ENCODE results near the gene HECTD4. TPM values are rescaled to one million over a fixed set of nuclear protein-coding genes. Genes with fewer than 3 reads are reported as not detected.
A peak's percentile ranks its signal among the peaks of the same experiment; 100 is the strongest.

Gene HECTD4
- total RNA-seq = 10 to 100 TPM; 54.2 to 75.4 TPM

- Histone ChIP-seq H3K9me3 (no peaks in the 10 kb centered on the region), H3K36me3 (no peaks in the 10 kb centered on the region), H3K27me3 (replicated peaks; ENCODE audit: insufficient read depth) (no peaks in the 10 kb centered on the region), H3K4me1 (ENCODE audit: control insufficient read depth in 1 of 2, low read depth in 2 of 2) (peaks cover 10 to 18% of the 10 kb centered on the region in 2 donors), H3K4me3 (peak within 1 kb of the TSS; percentile 90), H3K27ac (peak within 1 kb of the TSS; percentile 71 to 79)
- TF ChIP-seq CTCF (IDR thresholded peaks at IDR 0.05) = no peak
- DNase-seq (ENCODE audit: low spot score) (peak; percentile 75), ATAC-seq (ENCODE audit: insufficient number of reproducible peaks, low FRiP score, low read depth) (peak; percentile 92)
These were observed at the start of gene HECTD4 for GRCh38 chr12:112381883-112382796. TSS of gene HECTD4 (minus strand) at chr12:112382431. CDS start at chr12:112382128, 303 bp downstream.

- ATAC-seq (ENCODE audit: insufficient number of reproducible peaks, low FRiP score, low read depth) = no peak
- Histone ChIP-seq H3K4me3 (no peak overlapping the region), H3K27me3 (replicated peaks; ENCODE audit: insufficient read depth) (no peaks in the 10 kb centered on the region), H3K27ac (no peak overlapping the region), H3K36me3 (no peaks in the 10 kb centered on the region), H3K4me1 (ENCODE audit: control insufficient read depth in 1 of 2, low read depth in 2 of 2) (peaks cover 4 to 6% of the 10 kb centered on the region in 2 donors), H3K9me3 (no peaks in the 10 kb centered on the region)
- TF ChIP-seq CTCF (IDR thresholded peaks at IDR 0.05) = no peak
- DNase-seq (ENCODE audit: low spot score) = no peak
These were observed 49.7 kb upstream of the HECTD4 start for GRCh38 chr12:112431965-112432364.

- Histone ChIP-seq H3K4me3 (no peak overlapping the region), H3K9me3 (no peaks in the 10 kb centered on the region), H3K36me3 (no peaks in the 10 kb centered on the region), H3K4me1 (ENCODE audit: control insufficient read depth in 1 of 2, low read depth in 2 of 2) (no peaks in the 10 kb centered on the region), H3K27ac (no peak overlapping the region), H3K27me3 (replicated peaks; ENCODE audit: insufficient read depth) (no peaks in the 10 kb centered on the region)
- no peak for TF ChIP-seq CTCF (IDR thresholded peaks at IDR 0.05)
- DNase-seq (ENCODE audit: low spot score) = no peak
- no peak for ATAC-seq (ENCODE audit: insufficient number of reproducible peaks, low FRiP score, low read depth)
These were observed 48.7 kb upstream of the HECTD4 start for GRCh38 chr12:112430929-112431328.

- no peak overlapping the region for H3K4me3 ChIP-seq
- no peaks in the 10 kb centered on the region for H3K36me3 ChIP-seq
- no peaks in the 10 kb centered on the region for H3K9me3 ChIP-seq
- H3K27me3 ChIP-seq (replicated peaks; ENCODE audit: insufficient read depth) = no peaks in the 10 kb centered on the region
- DNase-seq (ENCODE audit: low spot score) (no peak), ATAC-seq (ENCODE audit: insufficient number of reproducible peaks, low FRiP score, low read depth) (no peak)
- H3K4me1 ChIP-seq (ENCODE audit: control insufficient read depth in 1 of 2, low read depth in 2 of 2) = peaks cover 0 to 18% of the 10 kb centered on the region in 2 donors
- no peak overlapping the region for H3K27ac ChIP-seq
- no peak for TF ChIP-seq CTCF (IDR thresholded peaks at IDR 0.05)
These were observed 45.5 kb upstream of the HECTD4 start for GRCh38 chr12:112427760-112428159.

- no peak for TF ChIP-seq CTCF (IDR thresholded peaks at IDR 0.05)
- Histone ChIP-seq H3K4me1 (ENCODE audit: control insufficient read depth in 1 of 2, low read depth in 2 of 2) (peaks cover 15 to 37% of the 10 kb centered on the region in 2 donors), H3K4me3 (no peak overlapping the region), H3K36me3 (no peaks in the 10 kb centered on the region), H3K27ac (no peak overlapping the region), H3K9me3 (no peaks in the 10 kb centered on the region), H3K27me3 (replicated peaks; ENCODE audit: insufficient read depth) (no peaks in the 10 kb centered on the region)
- DNase-seq (ENCODE audit: low spot score) = no peak
- ATAC-seq (ENCODE audit: insufficient number of reproducible peaks, low FRiP score, low read depth) = no peak
These were observed 43.6 kb upstream of the HECTD4 start for GRCh38 chr12:112425582-112426382.
